Fibroblast of pulmonary artery (primary cell): ENCODE measurements around the gene CEMP1.
"Not testable (repeated sequence)": the region's sequence is repeated elsewhere in the genome, so short reads cannot be mapped to it uniquely, and the experiment has no call there.

Experiments
- DNase-seq: peaks from one replicate; pipeline ENCODE4 v3.0.0-alpha.2; 2010; ENCODE audit warnings: low read depth
- H3K4me3 ChIP-seq: replicated peaks from 2 replicates; pipeline ENCODE4 v1.5.1; 2011; ENCODE audit warnings: low read depth, mild to moderate bottlenecking, control low read depth, low read length, moderate library complexity
- TF ChIP-seq, protein P1 (sequence below): IDR thresholded peaks from 2 replicates; pipeline ENCODE4 v1.5.1; 2011; ENCODE audit warnings: mild to moderate bottlenecking, control low read depth, low read length, inconsistent platforms; ENCODE audit errors: missing control alignments

The CEMP1 gene

DNA sequence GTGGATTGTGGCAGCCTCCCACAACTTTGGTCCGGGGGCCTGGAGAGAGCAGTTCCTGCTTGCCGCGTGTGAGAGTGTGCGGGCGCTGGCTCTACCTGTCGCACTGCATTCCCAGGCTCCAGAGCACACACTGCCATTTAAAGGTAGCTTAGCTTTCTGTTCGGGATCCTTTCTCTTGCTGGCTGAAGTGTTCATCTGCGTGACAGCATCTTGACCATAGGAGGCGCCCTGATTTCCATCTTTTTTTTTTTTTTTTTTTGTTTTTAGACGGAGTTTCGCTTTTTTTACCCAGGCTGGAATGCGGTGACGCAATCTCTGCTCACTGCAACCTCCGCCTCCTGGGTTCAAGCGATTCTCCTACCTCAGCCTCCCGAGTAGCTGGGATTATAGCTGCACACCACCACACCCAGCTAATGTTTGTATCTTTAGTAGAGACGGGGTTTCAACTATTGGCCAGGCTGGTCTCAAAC is 20.2 kb upstream of the CEMP1 start:
- H3K4me3 ChIP-seq, result not testable (repeated sequence)
- TF ChIP-seq, protein P1, sequence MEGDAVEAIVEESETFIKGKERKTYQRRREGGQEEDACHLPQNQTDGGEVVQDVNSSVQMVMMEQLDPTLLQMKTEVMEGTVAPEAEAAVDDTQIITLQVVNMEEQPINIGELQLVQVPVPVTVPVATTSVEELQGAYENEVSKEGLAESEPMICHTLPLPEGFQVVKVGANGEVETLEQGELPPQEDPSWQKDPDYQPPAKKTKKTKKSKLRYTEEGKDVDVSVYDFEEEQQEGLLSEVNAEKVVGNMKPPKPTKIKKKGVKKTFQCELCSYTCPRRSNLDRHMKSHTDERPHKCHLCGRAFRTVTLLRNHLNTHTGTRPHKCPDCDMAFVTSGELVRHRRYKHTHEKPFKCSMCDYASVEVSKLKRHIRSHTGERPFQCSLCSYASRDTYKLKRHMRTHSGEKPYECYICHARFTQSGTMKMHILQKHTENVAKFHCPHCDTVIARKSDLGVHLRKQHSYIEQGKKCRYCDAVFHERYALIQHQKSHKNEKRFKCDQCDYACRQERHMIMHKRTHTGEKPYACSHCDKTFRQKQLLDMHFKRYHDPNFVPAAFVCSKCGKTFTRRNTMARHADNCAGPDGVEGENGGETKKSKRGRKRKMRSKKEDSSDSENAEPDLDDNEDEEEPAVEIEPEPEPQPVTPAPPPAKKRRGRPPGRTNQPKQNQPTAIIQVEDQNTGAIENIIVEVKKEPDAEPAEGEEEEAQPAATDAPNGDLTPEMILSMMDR, result peak; percentile 11
- DNase-seq, result peak; percentile 58

DNA sequence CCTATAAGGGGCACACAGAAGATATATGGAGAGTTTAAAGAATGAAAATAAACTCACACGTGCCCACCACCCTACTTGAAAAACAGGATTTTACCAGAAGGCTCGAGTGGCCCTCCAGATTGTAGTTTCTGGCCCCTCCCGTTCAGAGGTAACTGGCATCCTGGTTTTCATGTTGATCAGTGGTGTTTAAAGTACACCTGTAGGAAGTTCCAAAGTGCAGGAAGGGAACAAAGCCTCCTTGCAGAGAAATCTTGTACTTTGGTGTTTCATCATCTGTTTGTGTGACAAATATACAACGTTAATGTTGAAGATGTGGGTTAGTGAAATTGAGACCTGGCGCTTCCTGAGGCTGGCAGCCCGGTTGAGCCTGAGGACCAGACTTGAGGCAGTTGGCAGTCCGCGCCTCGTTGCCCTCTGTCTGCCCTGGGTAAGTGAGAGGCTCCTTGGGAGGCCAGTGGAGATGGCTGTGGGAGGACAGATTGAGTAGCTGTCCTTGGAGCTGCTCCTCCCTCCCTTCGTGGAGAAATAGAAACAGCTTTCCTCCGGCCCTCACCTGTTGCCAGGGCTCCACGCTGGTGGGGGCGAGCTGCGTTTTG is 19.2 kb upstream of the CEMP1 start:
- not testable (repeated sequence) for DNase-seq, H3K4me3 ChIP-seq

DNA sequence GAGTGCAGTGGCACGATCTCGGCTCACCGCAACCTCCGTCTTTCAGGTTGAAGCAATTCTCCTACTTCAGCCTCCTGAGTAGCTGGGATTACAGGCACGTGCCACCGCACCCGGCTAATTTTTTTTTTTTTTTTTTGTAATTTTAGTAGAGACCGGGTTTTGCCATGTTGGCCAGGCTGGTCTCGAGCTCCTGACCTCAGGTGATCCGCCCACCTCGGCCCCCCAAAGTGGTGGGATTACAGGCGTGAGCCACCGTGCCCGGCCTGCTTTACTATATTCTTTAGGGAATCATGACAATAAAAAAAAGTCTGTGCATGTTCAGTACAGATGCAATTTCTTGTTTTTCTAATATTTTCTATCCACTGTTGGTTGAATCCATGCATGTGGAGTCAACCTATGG is 12.6 kb upstream of the CEMP1 start:
- H3K4me3 ChIP-seq, DNase-seq: not testable (repeated sequence)

DNA sequence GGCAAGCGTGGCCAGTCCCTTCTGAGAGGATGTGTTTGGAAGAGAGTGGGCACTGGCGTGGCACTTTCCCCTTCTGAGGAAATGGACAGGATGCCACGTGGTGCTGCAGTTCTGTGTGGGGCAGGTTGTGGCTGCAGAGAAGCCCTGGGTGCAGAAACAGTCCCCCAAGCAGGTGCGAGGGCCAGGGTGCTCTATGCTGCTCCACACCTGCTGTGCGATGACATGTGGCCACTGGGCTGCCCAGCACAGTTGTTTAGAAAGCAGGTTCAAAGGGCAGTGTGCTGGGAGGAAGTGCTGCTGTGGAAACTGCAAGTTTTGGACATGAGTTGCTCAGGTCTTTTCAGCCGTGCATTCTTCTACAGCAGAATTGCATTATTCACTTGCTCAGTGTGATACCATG is 10.2 kb upstream of the CEMP1 start:
- not testable (repeated sequence) for DNase-seq, H3K4me3 ChIP-seq

DNA sequence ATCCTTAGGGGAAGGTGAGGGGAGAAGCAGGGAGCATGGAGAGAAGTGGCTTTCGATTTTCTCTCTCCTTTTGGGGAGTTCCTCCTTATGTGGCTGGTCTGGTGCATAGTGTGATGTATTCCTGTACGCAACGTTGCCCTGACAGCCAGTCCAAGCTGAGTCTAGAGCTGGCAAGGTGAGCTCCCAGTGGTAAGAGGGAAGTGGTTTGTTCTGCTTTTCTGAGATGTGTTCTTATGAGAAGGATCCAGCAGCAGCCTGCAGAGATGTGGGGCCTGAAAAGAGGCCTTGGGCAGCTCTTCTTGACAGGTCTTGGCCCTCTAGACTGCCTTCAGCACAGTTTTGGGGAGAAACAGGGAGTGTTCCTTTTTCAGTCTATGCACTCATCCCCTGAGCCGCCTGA is 9.7 kb upstream of the CEMP1 start:
- H3K4me3 ChIP-seq, DNase-seq: not testable (repeated sequence)

DNA sequence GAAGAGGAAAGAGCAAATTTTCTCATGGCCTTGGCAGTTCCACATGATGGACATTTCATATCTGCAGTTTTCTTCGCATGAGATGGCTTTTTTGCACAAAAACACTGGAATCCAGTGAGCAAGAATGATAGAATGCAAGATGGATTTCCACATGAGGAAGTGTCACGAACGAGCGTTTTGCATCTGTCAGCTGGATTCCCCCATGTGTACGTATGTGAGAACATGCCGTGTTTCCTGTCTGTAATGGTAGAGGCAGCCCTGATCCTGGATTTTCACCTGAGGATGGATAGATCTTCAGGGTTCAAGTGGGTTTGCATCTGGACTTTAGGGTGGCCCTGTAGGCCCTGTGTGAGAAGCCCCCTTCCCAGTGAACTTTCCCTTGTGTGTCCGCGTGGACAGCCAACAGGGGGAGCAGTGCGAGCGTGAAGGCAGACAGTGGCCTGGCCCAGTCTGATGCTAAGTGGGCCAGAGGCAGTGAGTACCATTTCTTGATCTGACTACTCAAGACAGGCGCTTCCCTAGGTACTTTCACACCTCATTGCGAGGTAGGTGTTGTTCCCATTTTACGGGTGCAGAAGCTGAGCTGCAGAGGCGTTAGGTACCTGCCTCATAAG is 8.7 kb upstream of the CEMP1 start:
- peak; percentile 27 for DNase-seq
- not testable (repeated sequence) for H3K4me3 ChIP-seq
- TF ChIP-seq, protein P1, result peak; percentile 36

DNA sequence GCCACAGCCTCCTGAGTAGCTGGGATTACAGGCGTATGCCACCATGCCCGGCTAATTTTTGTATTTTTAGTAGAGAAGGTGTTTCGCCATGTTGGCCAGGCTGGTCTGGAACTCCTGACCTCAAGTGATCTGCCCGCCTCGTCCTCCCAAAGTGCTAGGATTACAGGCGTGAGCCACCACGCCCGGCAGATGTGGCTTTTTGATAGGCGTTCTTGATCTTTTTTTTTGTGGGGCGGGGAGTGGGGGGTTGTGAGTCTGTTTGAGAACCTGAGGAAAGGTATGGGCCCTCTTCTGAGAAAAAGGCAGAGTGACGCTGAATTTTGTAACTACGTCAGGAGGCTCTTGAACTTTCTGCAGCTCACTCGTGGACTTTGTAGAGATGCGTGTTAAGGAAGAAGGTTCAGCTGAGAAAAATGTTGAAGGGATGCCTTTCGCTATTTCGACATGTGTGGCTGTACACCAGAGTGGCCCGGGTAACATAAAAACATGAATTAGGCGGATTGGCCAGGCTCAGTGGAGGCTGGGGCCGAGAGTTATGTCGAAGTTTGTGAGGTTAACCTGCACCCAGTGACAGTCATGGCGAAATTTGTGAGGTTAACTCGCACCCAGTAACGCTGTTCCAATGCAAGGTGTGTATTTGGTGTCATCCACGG is 8.1 kb upstream of the CEMP1 start:
- H3K4me3 ChIP-seq, result peak overlapping the region; percentile 59
- not testable (repeated sequence) for DNase-seq

DNA sequence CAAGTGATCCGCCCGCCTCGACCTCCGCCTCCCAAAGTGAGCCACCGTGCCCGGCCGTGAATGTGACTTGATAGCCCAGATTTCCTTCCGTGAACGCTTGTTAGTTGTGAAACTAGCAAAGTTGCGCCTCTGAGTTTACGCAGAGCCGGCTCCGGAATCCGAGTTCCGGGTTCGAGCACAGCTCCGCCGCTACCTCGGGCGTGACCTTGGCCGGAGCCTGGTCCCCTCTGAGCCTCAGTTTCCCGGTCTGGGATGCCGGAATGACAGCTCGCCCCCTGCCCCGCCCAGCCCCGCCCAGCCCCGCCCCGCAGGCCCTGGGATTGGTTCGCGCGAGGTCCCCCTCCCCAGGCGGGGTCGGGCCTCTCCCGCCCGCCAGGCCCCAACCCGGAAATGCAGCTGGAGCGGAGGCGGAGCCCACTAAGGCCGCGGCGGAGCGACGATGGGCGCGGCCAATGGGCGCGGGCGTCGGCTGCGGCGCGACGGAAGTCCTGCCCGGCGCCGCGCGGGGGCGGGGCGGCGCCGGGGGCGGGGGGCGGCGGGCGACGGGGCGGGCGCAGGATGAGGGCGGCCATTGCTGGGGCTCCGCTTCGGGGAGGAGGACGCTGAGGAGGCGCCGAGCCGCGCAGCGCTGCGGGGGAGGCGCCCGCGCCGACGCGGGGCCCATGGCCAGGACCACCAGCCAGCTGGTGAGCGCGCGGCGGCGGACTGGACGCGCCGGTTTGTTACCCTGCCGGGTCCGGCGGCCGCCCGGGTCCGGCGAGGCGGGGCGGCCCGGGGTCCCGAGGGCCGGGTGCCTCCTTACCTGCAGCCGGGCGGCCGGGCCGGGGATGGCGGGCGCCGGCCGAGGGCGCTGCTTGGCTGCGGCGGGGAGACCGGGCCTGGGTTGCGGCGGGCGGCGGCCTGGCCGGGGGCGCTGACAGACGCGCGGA is 6.5 kb upstream of the CEMP1 start, which contains the start of gene PDPK1:
Gene PDPK1 (plus strand): TSS at position 571 of the 929 bp plus-strand sequence. CDS start 92 bp downstream, at position 663.
- TF ChIP-seq, protein P1, result no peak
- peak within 1 kb of the TSS; percentile 72 for H3K4me3 ChIP-seq
- peak; percentile 95 for DNase-seq

DNA sequence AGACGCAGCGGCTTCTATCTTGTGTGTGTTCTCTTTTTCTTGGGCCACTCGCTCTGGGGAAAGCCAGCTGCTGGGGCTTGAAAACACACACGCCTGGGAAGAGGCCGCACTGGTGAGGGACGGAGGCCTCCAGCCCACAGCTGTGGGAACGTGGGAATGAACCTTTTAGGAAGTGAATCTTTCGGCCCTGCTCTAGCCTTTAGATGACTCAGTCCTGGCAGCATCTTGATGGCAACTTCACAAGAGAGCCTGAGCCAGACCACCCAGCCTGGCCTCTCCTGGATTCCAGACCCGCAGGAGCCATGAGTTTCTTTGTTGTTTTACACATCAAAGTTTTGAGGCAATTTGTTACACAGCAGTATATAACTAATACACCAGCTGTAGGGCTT is 4.4 kb upstream of the CEMP1 start:
- no peak overlapping the region for H3K4me3 ChIP-seq
- DNase-seq, result peak; percentile 70

DNA sequence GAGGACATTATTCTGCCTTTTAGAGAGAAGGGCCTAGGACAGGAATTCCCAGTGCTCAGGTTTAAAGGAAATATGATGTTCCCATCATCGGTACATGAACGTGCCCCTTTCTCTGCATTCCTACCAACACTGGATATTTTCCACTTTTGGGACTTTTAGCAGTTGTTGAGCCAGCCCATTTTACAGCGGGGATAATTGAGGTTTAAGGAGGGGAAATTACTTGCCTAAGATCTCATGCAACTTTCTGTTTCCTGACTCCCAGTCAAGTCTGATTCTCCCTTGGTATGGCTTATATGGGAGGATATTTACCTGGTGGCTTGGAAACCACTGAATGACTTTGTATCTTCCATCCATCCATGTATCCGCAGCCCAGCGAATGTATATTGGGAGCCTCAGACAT is 3.1 kb upstream of the CEMP1 start:
- DNase-seq, H3K4me3 ChIP-seq: not testable (repeated sequence)

More for the DNA sequence above, 4.4 kb upstream of the CEMP1 start:
- TF ChIP-seq, protein P1, result no peak
